Measurements from ENCODE around the gene STARD3.

The STARD3 gene

GRCh38 chr17:39665642-39666224, 28.8 kb downstream of the STARD3 start:
- Histone ChIP-seq H3K4me3 (no peak overlapping the region), H3K27ac (no peak overlapping the region)

DNA sequence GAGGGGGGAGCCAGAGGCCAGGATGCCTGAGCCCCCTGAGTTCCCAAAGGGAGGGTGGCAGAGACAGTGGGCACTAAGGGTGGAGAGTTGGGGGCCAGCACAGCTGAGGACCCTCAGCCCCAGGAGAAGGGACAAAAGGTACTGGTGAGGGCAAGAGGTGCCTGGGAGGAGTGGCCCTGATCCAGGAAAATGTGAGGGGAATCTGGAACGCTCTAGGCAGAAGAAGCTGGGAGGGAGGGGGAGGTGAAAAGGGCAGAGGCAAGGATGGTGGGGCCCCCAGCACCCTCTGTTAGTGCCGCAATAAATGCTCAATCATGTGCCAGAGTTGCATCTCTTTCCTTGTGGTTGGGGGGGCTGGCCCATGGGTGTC, 29.3 kb downstream of the STARD3 start:
- Histone ChIP-seq H3K27ac (no peak overlapping the region), H3K4me3 (no peak overlapping the region)

- H3K27ac ChIP-seq = no peak overlapping the region
- H3K4me3 ChIP-seq = no peak overlapping the region
Observed at GRCh38 chr17:39666601-39667261, 29.8 kb downstream of the STARD3 start.

DNA sequence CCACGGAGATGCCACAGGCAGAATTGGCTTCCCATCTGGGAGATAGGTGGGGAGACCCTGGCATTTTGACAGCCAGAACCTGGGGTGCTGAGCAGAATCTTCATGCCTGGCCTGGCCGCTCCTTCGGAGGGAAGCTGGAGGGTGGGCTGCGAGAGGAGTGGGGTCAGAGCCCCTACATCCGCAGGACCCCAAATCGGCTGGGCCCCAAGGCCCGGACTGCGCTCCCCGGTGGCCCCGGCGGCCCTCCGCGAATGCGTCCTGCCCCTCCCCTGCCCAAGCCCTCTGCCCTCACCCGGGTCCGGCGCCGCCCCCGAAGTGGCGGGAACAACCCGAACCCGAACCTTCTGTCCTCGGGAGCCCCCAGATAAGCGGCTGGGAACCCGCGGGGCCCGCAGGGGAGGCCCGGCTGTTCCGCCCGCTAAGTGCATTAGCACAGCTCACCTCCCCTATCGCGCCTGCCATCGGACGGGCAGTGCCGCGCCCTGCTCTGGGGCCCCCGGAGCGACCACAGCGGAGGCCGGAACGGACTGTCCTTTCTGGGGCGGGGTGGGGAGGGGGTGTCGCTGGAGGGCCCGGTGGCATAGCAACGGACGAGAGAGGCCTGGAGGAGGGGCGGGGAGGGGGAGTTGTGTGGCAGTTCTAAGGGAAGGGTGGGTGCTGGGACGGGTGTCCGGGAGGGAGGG, 30.5 kb downstream of the STARD3 start:
- H3K27ac ChIP-seq = no peak overlapping the region
- H3K4me3 ChIP-seq = peak overlapping the region in 4 of 7 experiments; percentile 12 to 34 (median 29)

GRCh38 chr17:39667945-39668924, 31.3 kb downstream of the STARD3 start, which contains the start of gene PNMT:
TSS of gene PNMT (plus strand) at chr17:39668453. CDS start at chr17:39668476, 23 bp downstream.
- Histone ChIP-seq H3K27ac (peak within 1 kb of the TSS in 1 of 21 experiments; percentile 10), H3K4me3 (peak within 1 kb of the TSS in 6 of 7 experiments; percentile 7 to 34 (median 20))

GRCh38 chr17:39669897-39670735, 33.2 kb downstream of the STARD3 start:
- no peak overlapping the region for H3K27ac ChIP-seq
- H3K4me3 ChIP-seq = no peak overlapping the region

DNA sequence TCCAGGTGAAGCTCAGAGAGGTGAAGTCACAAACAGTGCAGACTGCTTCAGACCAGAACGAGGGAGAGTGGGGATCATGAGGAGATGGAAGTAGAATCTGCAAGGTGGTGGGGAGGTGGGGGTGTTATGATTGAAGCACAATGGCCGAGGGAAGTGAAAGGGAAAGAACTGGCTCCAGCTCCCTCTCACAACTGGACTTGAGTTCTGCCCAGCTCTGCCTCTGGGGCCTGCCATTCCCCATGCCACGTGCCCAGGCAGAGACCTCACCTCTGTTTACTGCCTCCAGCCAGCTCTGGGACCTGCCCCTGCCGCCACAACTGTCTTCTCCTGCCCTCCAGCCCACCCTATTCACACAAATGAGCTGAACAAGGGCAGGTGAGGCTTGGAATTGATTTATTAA, 33.8 kb downstream of the STARD3 start:
- Histone ChIP-seq H3K27ac (no peak overlapping the region), H3K4me3 (no peak overlapping the region)

- no peak overlapping the region for H3K4me3 ChIP-seq
- H3K27ac ChIP-seq = peak overlapping the region in 4 of 21 experiments; percentile 6 to 47 (median 12)
Observed at GRCh38 chr17:39671651-39672521, 34.9 kb downstream of the STARD3 start.

DNA sequence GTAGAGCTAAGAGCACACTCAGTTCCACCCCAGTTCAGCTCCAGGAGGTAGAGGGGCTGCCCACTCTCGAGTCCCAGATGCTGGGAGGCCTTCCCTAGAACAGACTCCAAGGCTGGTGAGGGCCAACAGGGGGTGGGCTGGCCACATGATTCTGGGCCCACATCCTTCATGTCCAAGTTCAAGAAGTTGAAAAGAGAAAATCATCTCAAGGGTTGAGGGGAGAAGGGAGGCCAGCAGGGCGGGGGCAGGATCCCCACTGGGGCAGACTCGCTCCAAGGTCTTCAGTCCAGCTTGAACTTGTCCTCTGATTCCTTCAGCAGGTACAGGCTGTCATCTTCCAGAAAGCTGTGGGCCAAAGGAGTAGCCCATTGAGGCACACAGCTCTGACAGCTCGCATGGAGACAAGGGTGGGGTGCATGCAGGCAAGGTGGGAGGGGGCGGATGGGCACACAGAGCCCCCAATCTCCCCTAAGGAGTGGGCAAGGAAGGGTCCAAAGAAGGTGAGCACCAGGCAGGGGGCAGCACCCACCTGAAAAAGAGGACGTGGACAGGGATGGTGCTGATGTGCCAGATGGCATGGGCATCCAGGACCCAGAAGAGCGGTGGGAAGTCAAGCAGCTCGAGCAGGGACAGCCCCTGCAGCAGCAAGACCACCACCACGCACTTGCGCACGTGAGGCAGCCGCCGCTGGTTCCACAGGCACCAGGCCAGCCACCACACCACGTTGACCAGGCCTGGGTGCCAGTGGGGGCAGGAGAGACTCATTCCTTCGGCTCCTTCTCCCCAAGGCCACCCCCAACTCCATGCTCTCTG, 35.8 kb downstream of the STARD3 start:
- H3K27ac ChIP-seq = peak overlapping the region in 3 of 21 experiments; percentile 9 to 47 (median 14)
- H3K4me3 ChIP-seq = no peak overlapping the region

DNA sequence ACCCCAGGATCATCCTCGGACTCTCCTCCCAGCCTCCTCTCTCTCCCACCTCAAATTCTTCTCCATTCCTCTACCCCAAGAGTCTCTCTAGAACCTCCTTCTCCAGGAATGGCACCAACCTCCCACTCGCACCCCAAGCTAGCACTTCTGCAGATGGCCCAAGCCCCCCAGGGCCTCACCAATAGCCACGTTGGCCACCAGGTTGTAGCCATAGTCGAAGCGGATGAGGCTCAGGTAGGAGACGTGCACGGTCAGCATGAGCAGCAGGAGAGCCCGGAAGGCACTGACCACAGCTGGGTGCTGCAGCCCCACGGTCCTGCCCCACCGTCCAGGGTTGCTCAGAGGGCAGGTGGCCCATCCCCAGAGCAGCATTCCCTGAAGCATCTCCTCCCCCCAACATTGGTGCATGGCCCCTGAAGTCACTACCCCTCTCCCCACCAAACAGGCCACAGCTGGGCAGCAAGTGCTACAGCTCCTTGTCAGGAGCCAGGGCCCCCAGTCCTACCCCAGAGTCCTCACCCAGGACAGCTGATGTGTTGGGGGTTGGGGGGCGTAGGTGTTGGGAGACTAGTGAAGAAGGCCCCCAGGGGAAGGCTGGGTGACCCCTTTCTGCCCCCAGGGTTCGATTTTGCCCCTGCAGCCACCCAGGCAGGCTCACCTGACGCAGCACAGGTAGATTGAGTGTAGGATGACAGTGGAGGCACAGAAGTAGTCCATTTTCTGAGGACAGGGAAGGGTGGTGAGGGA, 36.6 kb downstream of the STARD3 start:
- Histone ChIP-seq H3K4me3 (no peak overlapping the region), H3K27ac (peak overlapping the region in 1 of 21 experiments; percentile 79)

DNA sequence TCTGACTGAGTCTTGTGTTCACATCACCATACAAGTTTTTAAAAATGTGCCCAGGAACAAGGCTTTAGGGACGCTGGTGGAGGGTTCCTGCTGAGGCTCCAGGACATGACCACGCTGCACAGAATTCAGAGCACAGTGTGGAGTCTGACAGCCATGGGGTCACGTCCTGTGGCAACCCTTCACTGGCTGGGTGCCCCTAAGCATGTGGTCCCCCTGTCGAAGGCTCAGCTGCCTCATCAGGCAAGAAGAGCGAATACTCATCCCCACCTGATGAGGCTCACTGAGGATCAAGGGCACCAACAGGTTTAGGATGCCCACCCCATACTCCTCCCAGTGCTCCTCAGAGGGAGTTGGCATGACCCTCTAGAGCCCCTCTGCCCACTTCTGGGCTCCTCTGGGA, 37.2 kb downstream of the STARD3 start:
- Histone ChIP-seq H3K4me3 (no peak overlapping the region), H3K27ac (peak overlapping the region in 9 of 21 experiments; percentile 0 to 85 (median 74))

DNA sequence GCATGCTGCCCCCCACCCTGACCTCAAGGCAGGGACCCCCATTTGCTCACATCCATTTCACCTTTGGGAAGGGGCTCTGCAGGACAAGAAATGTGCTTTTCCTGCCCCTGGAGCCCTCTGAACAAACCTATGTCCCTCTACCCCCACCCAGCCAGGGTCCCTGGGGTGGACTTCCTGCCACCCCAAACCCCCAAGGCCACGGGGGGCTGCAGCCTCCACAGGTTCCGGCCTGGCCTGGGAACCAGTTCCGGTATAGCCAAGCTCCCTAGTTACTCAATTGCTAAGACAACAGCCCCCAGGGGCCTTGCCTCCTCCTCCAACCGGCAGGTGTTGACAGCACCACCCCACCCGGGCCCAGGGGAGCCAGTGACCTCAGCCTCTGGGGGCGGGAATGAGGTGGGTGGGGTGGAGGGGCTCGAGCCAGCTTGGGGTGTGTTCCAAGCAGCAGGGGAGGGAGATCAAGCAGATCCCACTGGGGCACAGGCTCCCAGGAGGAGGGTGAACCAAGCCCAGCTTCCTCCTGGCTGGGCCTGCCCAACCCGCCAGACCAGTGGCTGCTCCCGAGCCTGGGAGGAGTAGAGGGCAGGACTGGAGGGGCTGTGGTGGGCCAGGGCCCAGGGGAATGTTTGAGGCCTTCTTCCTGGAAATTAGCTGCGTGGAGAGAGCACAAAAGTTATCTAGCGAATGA, 37.9 kb downstream of the STARD3 start:
- Histone ChIP-seq H3K4me3 (no peak overlapping the region), H3K27ac (peak overlapping the region in 20 of 21 experiments; percentile 15 to 85 (median 72))

DNA sequence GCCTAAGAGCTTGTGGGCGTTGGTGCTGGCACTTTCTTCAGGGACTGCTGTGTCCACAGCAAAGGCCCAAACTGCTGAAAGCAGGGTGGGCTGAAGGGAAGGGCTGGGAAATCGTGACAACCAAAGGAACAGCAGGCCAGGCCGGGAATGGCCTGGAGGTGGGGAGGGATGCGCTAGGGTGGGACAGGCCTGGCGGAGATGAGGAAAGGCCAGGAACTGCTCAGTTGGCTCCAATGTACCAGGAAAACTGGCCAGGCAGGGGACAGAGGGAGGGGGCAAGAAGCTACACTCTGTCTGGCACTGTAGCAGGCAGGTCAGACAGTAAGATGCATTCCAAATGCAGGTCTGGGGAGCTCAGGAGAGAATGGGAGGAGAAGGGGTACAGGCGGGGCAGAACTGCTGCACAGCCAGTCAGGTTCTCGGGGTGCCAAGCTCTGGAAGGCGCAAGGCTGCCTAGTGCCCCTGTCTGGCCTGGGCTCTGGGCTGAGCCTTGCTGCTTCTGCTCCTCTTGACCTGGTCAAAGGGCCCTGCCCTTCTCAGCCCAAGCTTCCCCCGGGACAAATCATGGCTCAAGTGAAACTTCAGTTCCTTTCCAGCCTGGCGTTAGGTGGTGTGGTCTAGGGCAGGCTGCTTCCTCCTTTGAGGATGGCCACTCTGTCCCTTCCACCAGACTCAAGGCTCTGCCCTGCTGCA, 38.6 kb downstream of the STARD3 start:
- Histone ChIP-seq H3K27ac (peak overlapping the region in 20 of 21 experiments; percentile 15 to 85 (median 72)), H3K4me3 (no peak overlapping the region)

GRCh38 chr17:39676198-39676819, 39.4 kb downstream of the STARD3 start:
- Histone ChIP-seq H3K4me3 (no peak overlapping the region), H3K27ac (peak overlapping the region in 17 of 21 experiments; percentile 44 to 85 (median 77))

- no peak overlapping the region for H3K4me3 ChIP-seq
- H3K27ac ChIP-seq = peak overlapping the region in 3 of 21 experiments; percentile 21 to 85 (median 57)
Observed at GRCh38 chr17:39677072-39677471, 40.1 kb downstream of the STARD3 start.
